Measurements from ENCODE around the gene ADAMTSL1. TPM values are rescaled to one million over a fixed set of nuclear protein-coding genes. Genes with fewer than 3 reads are reported as not detected.

Gene ADAMTSL1
- total and polyA plus RNA-seq, 2 experiments from 2014 or later: 2.3 to 5.0 TPM

DNA sequence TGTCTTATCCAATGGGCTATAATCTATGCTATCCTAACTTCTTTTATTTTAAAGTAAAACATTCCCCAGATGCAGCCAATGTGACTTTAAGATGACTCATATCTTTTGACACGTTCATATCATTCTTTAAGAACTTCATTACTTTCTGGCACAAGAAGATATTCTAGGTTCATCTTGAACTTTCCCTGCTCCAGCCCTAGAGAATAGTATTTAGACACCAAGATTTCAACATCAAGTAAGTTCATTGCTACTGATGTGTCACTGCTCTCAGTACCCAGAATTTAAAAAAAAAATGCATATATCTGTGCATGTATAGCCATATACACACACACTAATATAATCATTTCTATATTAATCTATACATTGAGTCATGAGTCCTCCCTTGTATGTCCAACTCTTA is 383.8 kb downstream of the ADAMTSL1 start (continued):
- TF ChIP-seq CTCF (conservative IDR thresholded peaks at IDR 0.05; ENCODE audit: low read depth in 2 of 2) (no peak), ZNF331 (CRISPR knock-in tag; IDR thresholded peaks at IDR 0.05; ENCODE audit: low read depth) (no peak), REST (IDR thresholded peaks at IDR 0.05; ENCODE audit: unreplicated experiment) (no peak), CREB1 (CRISPR knock-in tag; IDR thresholded peaks at IDR 0.05; ENCODE audit: low read depth) (no peak)

DNA sequence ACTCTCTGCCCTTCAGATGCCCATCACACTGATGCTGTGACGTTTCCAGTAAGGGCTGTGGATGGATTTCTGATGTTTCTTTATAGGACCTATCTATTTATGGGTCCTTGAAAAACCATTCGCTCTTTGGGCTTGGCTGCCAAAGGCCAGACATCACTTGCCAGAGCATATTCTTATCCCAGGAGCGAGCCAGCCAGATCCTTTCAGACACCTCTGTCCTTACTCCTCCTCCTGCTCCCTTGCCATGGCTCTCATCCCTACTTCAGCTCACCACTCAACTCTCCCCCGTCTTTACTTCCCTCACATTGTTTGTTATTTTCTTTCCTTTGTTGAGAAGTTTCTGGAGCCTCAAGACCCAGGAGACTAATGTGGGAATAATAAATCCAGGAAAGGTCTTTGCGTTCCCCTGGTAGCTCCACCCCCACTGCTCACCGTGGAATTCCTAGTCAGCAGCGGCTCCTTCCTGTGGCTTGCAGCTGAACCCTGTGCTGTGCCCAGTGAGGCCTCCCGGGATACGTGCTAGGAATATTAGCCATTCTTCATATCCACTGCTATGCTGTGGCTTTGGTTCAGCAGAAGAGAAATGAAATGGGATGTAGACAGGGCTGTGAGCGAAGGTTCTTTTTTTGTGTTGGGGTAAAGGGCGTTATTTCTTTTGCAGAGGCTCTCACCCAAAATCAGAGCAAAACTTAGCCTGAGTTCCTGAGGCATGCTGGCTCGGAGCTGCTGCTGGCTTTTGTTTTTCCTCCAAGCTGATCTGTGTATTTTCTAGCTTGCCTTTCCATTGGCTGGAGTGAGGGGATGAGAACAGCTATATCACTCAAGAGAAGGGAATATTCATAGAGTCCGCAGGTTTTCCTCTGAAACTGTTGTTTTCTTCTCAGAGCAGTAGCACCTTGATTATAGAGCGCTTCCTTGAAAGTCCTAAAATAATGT is 387.9 kb downstream of the ADAMTSL1 start:
- DNase-seq (ENCODE audit: low spot score): peak; percentile 54
- peak overlapping the region; percentile 80 for H2AFZ ChIP-seq
- TF ChIP-seq ZNF331 (CRISPR knock-in tag; IDR thresholded peaks at IDR 0.05; ENCODE audit: low read depth) (no peak), CTCF (conservative IDR thresholded peaks at IDR 0.05; ENCODE audit: low read depth in 2 of 2) (no peak), ZNF114 (CRISPR knock-in tag; IDR thresholded peaks at IDR 0.05) (no peak), EZH2phosphoT487 (IDR thresholded peaks at IDR 0.05; ENCODE audit: unreplicated experiment) (no peak), JUNB (IDR thresholded peaks at IDR 0.05; ENCODE audit: unreplicated experiment) (no peak), STAT1 (IDR thresholded peaks at IDR 0.05; ENCODE audit: unreplicated experiment) (no peak)
- TF ChIP-seq, protein P1, sequence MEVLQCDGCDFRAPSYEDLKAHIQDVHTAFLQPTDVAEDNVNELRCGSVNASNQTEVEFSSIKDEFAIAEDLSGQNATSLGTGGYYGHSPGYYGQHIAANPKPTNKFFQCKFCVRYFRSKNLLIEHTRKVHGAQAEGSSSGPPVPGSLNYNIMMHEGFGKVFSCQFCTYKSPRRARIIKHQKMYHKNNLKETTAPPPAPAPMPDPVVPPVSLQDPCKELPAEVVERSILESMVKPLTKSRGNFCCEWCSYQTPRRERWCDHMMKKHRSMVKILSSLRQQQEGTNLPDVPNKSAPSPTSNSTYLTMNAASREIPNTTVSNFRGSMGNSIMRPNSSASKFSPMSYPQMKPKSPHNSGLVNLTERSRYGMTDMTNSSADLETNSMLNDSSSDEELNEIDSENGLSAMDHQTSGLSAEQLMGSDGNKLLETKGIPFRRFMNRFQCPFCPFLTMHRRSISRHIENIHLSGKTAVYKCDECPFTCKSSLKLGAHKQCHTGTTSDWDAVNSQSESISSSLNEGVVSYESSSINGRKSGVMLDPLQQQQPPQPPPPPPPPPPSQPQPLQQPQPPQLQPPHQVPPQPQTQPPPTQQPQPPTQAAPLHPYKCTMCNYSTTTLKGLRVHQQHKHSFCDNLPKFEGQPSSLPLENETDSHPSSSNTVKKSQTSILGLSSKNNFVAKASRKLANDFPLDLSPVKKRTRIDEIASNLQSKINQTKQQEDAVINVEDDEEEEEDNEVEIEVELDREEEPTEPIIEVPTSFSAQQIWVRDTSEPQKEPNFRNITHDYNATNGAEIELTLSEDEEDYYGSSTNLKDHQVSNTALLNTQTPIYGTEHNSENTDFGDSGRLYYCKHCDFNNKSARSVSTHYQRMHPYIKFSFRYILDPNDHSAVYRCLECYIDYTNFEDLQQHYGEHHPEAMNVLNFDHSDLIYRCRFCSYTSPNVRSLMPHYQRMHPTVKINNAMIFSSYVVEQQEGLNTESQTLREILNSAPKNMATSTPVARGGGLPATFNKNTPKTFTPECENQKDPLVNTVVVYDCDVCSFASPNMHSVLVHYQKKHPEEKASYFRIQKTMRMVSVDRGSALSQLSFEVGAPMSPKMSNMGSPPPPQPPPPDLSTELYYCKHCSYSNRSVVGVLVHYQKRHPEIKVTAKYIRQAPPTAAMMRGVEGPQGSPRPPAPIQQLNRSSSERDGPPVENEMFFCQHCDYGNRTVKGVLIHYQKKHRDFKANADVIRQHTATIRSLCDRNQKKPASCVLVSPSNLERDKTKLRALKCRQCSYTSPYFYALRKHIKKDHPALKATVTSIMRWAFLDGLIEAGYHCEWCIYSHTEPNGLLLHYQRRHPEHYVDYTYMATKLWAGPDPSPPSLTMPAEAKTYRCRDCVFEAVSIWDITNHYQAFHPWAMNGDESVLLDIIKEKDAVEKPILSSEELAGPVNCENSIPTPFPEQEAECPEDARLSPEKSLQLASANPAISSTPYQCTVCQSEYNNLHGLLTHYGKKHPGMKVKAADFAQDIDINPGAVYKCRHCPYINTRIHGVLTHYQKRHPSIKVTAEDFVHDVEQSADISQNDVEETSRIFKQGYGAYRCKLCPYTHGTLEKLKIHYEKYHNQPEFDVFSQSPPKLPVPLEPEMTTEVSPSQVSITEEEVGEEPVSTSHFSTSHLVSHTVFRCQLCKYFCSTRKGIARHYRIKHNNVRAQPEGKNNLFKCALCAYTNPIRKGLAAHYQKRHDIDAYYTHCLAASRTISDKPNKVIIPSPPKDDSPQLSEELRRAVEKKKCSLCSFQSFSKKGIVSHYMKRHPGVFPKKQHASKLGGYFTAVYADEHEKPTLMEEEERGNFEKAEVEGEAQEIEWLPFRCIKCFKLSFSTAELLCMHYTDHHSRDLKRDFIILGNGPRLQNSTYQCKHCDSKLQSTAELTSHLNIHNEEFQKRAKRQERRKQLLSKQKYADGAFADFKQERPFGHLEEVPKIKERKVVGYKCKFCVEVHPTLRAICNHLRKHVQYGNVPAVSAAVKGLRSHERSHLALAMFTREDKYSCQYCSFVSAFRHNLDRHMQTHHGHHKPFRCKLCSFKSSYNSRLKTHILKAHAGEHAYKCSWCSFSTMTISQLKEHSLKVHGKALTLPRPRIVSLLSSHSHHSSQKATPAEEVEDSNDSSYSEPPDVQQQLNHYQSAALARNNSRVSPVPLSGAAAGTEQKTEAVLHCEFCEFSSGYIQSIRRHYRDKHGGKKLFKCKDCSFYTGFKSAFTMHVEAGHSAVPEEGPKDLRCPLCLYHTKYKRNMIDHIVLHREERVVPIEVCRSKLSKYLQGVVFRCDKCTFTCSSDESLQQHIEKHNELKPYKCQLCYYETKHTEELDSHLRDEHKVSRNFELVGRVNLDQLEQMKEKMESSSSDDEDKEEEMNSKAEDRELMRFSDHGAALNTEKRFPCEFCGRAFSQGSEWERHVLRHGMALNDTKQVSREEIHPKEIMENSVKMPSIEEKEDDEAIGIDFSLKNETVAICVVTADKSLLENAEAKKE (CRISPR knock-in tag; IDR thresholded peaks at IDR 0.05): no peak

More for the DNA sequence above, 387.9 kb downstream of the ADAMTSL1 start:
- no peak overlapping the region for H3K27ac ChIP-seq (ENCODE audit: low read depth)
- Mint-ChIP-seq H3K27ac (no peak overlapping the region; the same call in 1 of the 2 replicates), H3K9me3 (no peaks in the 10 kb centered on the region), H3K27me3 (ENCODE audit: insufficient read depth, low read depth, poor library complexity) (no peaks in the 10 kb centered on the region), H3K36me3 (ENCODE audit: low read depth) (no peaks in the 10 kb centered on the region), H3K4me3 (no peak overlapping the region), H3K4me1 (peaks cover 11% of the 10 kb centered on the region)
- no peaks in the 10 kb centered on the region for H3K4me1 ChIP-seq (ENCODE audit: insufficient read depth)
- 0 out of 2 replicates have a peak overlapping the region, but pooled peaks have one; percentile 42 for H3K4me2 ChIP-seq
- peak; percentile 95 for ATAC-seq
- H3K4me3 ChIP-seq: no peak overlapping the region
- H3K27me3 ChIP-seq (ENCODE audit: insufficient read depth): no peaks in the 10 kb centered on the region
- no peaks in the 10 kb centered on the region for H3K79me2 ChIP-seq (replicated peaks; ENCODE audit: insufficient read depth)
- no peaks in the 10 kb centered on the region for H4K20me1 ChIP-seq (replicated peaks; ENCODE audit: insufficient read depth)
- H3F3A ChIP-seq (replicated peaks; ENCODE audit: low read depth): no peaks in the 10 kb centered on the region
- H3K36me3 ChIP-seq (ENCODE audit: insufficient read depth): no peaks in the 10 kb centered on the region
- H3K9me2 ChIP-seq (ENCODE audit: insufficient read depth): no peaks in the 10 kb centered on the region
